Fibroblast of mammary gland (primary cell): ENCODE results near the gene MSMB.

ENCODE experiments used
- DNase-seq: peaks from one replicate; pipeline ENCODE4 v3.0.0-alpha.2; 2010; ENCODE audit warnings: low read depth
- H3K4me3 ChIP-seq: 2 replicates; pipeline ENCODE4 v1.5.1; 2011; ENCODE audit warnings: low read depth, mild to moderate bottlenecking, low read length, moderate library complexity; ENCODE audit not compliant: control insufficient read depth
- CTCF ChIP-seq: conservative IDR thresholded peaks from 2 replicates; pipeline ENCODE4 v1.5.1; 2011; ENCODE audit warnings: low read depth, low read length, inconsistent platforms; ENCODE audit not compliant: control insufficient read depth, insufficient read depth

The MSMB gene

GRCh38 chr10:46077731-46078413 lies 31.8 kb upstream of the MSMB start:
- TF ChIP-seq CTCF, result no peak
- no peak for DNase-seq
- H3K4me3 ChIP-seq, result no peak overlapping the region

GRCh38 chr10:46077141-46077554 lies 31.1 kb upstream of the MSMB start:
- H3K4me3 ChIP-seq, result no peak overlapping the region
- no peak for TF ChIP-seq CTCF
- peak; percentile 3 for DNase-seq

GRCh38 chr10:46075869-46076268 lies 29.8 kb upstream of the MSMB start:
- DNase-seq, result no peak
- no peak for TF ChIP-seq CTCF
- H3K4me3 ChIP-seq, result no peak overlapping the region

GRCh38 chr10:46074196-46074946 lies 28.3 kb upstream of the MSMB start:
- DNase-seq, result no peak
- no peak overlapping the region for H3K4me3 ChIP-seq
- no peak for TF ChIP-seq CTCF

GRCh38 chr10:46073564-46073963 lies 27.5 kb upstream of the MSMB start:
- no peak overlapping the region for H3K4me3 ChIP-seq
- no peak for DNase-seq
- no peak for TF ChIP-seq CTCF

- no peak for TF ChIP-seq CTCF
- DNase-seq, result no peak
- no peak overlapping the region for H3K4me3 ChIP-seq
These were observed 24.7 kb upstream of the MSMB start for GRCh38 chr10:46070749-46071148.
